ENCODE measurements around the gene SORBS2. TPM values are rescaled to one million over a fixed set of nuclear protein-coding genes. Genes with fewer than 3 reads are reported as not detected.

Gene SORBS2
- total and polyA plus RNA-seq, 2 of the 4 experiments (the other 2 are of a cell fraction): 0.18 TPM; not detected in 1

DNA sequence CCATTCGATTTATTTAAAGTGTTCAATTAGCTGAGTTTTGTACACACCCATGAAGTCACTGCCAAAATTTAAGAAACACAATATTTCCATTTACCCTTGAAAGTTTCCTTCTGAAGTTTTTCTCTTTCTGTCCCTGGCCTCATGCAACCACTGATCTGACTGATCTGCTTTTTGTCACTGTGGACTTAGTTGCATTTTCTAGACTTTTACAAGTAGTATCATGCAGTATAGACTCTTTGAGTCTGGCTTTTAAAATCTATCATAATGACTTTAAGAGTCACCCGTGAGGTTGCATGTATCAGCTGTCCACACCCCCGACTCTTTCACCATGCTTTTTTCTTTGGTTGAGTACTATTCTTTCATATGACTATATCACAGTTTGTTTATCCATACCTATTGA lies 247.6 kb downstream of the SORBS2 start:
- no peak overlapping the region for H2AK5ac ChIP-seq (ENCODE audit: low read depth, low read length)
- H3K36me3 ChIP-seq (ENCODE audit: control insufficient read depth, insufficient read depth, low read length): no peaks in the 10 kb centered on the region
- H3K56ac ChIP-seq (ENCODE audit: extremely low read depth, insufficient read depth, low read length): no peak overlapping the region
- WGBS, 2 experiments (ENCODE audit: extremely low coverage in 2 of 2, insufficient read length in 1 of 2): no CpG with 5 or more reads among the region's 3 CpGs
- CTCF ChIA-PET: no interaction called here
- no peak overlapping the region for H2AFZ ChIP-seq (replicated peaks; ENCODE audit: low read length, poor library complexity)
- H3K4me3 ChIP-seq (ENCODE audit: insufficient read depth, low read depth, low read length): no peak overlapping the region
- no peak overlapping the region for H4K8ac ChIP-seq (ENCODE audit: low read depth in 2 of 2, low read length in 2 of 2)
- H2BK120ac ChIP-seq (ENCODE audit: low read depth, low read length): no peak overlapping the region
- H2BK20ac ChIP-seq (ENCODE audit: low read depth, low read length): no peak overlapping the region
- H3K9me3 ChIP-seq (ENCODE audit: control insufficient read depth, insufficient read depth, low read length): no peaks in the 10 kb centered on the region
- no peak for TF ChIP-seq FOS (IDR thresholded peaks at IDR 0.05; ENCODE audit: low read depth, low read length)
- TF ChIP-seq CHD1 (IDR thresholded peaks at IDR 0.05; ENCODE audit: low read depth, low read length): no peak
- TF ChIP-seq CEBPB (IDR thresholded peaks at IDR 0.05; ENCODE audit: low read depth, low read length): no peak
- TF ChIP-seq RFX5 (IDR thresholded peaks at IDR 0.05; ENCODE audit: low read depth, low read length): no peak
- no peak for TF ChIP-seq NFE2L2 (IDR thresholded peaks at IDR 0.05; ENCODE audit: low read depth, low read length)
- no peak for TF ChIP-seq RAD21 (IDR thresholded peaks at IDR 0.05; ENCODE audit: low read length)
- TF ChIP-seq, protein P1, sequence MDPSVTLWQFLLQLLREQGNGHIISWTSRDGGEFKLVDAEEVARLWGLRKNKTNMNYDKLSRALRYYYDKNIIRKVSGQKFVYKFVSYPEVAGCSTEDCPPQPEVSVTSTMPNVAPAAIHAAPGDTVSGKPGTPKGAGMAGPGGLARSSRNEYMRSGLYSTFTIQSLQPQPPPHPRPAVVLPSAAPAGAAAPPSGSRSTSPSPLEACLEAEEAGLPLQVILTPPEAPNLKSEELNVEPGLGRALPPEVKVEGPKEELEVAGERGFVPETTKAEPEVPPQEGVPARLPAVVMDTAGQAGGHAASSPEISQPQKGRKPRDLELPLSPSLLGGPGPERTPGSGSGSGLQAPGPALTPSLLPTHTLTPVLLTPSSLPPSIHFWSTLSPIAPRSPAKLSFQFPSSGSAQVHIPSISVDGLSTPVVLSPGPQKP (IDR thresholded peaks at IDR 0.05; ENCODE audit: borderline replicate concordance, low read depth, low read length): no peak
- TF ChIP-seq, protein P2, sequence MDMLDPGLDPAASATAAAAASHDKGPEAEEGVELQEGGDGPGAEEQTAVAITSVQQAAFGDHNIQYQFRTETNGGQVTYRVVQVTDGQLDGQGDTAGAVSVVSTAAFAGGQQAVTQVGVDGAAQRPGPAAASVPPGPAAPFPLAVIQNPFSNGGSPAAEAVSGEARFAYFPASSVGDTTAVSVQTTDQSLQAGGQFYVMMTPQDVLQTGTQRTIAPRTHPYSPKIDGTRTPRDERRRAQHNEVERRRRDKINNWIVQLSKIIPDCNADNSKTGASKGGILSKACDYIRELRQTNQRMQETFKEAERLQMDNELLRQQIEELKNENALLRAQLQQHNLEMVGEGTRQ (IDR thresholded peaks at IDR 0.05; ENCODE audit: low read depth, low read length): no peak
- H4K5ac ChIP-seq (ENCODE audit: low read depth, low read length): no peak overlapping the region
- H3K14ac ChIP-seq (replicated peaks; ENCODE audit: low read depth, low read length): no peak overlapping the region
- H3K4ac ChIP-seq (ENCODE audit: low read depth, low read length): no peak overlapping the region
- no peak overlapping the region for H2BK5ac ChIP-seq (ENCODE audit: low read depth, low read length, poor library complexity, severe bottlenecking)
- no peak overlapping the region for H3K18ac ChIP-seq (ENCODE audit: low read depth, low read length)
- H3K27me3 ChIP-seq (ENCODE audit: control insufficient read depth, insufficient read depth, low read length): no peaks in the 10 kb centered on the region
- H3K27ac ChIP-seq (ENCODE audit: insufficient read depth, low read length): no peak overlapping the region
- POLR2A ChIA-PET (ENCODE audit: unreplicated experiment): no interaction called here
- DNase-seq: no peak
- H3K9me1 ChIP-seq (ENCODE audit: insufficient read depth, low read length): peaks cover 8% of the 10 kb centered on the region
- H4K20me1 ChIP-seq (ENCODE audit: insufficient read depth, low read length): no peaks in the 10 kb centered on the region
- no peak overlapping the region for H2BK15ac ChIP-seq (ENCODE audit: low read depth, low read length)
- intact Hi-C loops (cut with micrococcal nuclease) (no loop called here), dilution Hi-C loops (cut with HindIII; ENCODE audit: low sequenced_read_pairs, unreplicated experiment) (no loop called here), in situ Hi-C loops (cut with MboI; ENCODE audit: low sequenced_read_pairs) (no loop called here)
- no peak overlapping the region for H3K23ac ChIP-seq (ENCODE audit: low read depth, low read length)
- no peak overlapping the region for H4K91ac ChIP-seq (ENCODE audit: insufficient read depth, low read depth, low read length)
- no peak for ATAC-seq (ENCODE audit: low read depth)
- BruUV-seq (replicated peaks): no TSS peak
- peaks cover 13% of the 10 kb centered on the region for H3K4me1 ChIP-seq (ENCODE audit: control insufficient read depth, insufficient read depth, low read length)
- H2AK9ac ChIP-seq (replicated peaks; ENCODE audit: low read depth, low read length, poor library complexity): no peak overlapping the region
- no peaks in the 10 kb centered on the region for H3K79me1 ChIP-seq (ENCODE audit: low read depth in 1 of 2, low read length in 2 of 2)
- H3K9ac ChIP-seq (ENCODE audit: low read depth, low read length): no peak overlapping the region
- H3K4me2 ChIP-seq (ENCODE audit: low read depth, low read length): no peak overlapping the region

All from IMR-90 (cell line).